ENCODE measurements around the gene SFXN3.

The SFXN3 gene

GRCh38 chr10:101015582-101015973 is 15.5 kb upstream of the SFXN3 start:
- in situ Hi-C loops (cut with MboI; ENCODE audit: low sequenced_read_pairs): no loop called here
- Histone ChIP-seq H3K9me3 (no peaks in the 10 kb centered on the region), H3K36me3 (replicated peaks) (no peaks in the 10 kb centered on the region), H3K4me1 (no peaks in the 10 kb centered on the region; the same call in 1 of the 2 replicates), H3K27me3 (ENCODE audit: low read depth) (no peaks in the 10 kb centered on the region), H3K4me3 (no peak overlapping the region)
- DNase-seq (ENCODE audit: low spot score in 2 of 2): no peak

DNA sequence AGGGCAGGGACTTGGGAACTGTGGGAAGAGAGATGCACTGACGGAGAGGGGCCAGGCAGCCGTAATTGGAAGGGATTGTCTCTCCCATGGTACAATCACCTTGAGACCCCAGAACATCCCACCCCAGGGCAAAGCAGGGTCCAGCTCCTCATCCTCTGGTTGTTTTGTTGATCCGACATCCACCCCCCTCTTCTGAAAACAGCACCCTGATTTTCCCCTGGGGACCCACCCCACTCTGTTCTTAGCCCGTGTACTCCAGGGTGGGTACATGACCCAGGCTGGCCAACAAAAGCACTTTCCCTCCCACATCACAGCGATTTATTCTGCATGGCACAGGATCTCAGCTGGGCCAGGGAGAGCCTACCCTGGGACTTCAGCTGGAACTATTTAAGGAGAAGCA is 14.2 kb upstream of the SFXN3 start:
- H3K36me3 ChIP-seq (replicated peaks): no peaks in the 10 kb centered on the region
- no peaks in the 10 kb centered on the region for H3K27me3 ChIP-seq (ENCODE audit: low read depth)
- H3K4me3 ChIP-seq: no peak overlapping the region
- H3K9me3 ChIP-seq: no peaks in the 10 kb centered on the region
- DNase-seq (ENCODE audit: low spot score in 2 of 2): no peak
- in situ Hi-C loops (cut with MboI; ENCODE audit: low sequenced_read_pairs): no loop called here
- H3K4me1 ChIP-seq: no peaks in the 10 kb centered on the region; the same call in 1 of the 2 replicates

GRCh38 chr10:101018118-101018599 is 12.9 kb upstream of the SFXN3 start:
- Histone ChIP-seq H3K27me3 (ENCODE audit: low read depth) (no peaks in the 10 kb centered on the region), H3K4me1 (no peaks in the 10 kb centered on the region; the same call in 1 of the 2 replicates), H3K9me3 (no peaks in the 10 kb centered on the region), H3K4me3 (no peak overlapping the region), H3K36me3 (replicated peaks) (no peaks in the 10 kb centered on the region)
- in situ Hi-C loops (cut with MboI; ENCODE audit: low sequenced_read_pairs): no loop called here
- no peak for DNase-seq (ENCODE audit: low spot score in 2 of 2)

- Histone ChIP-seq H3K9me3 (no peaks in the 10 kb centered on the region), H3K4me1 (no peaks in the 10 kb centered on the region; the same call in 1 of the 2 replicates), H3K27me3 (ENCODE audit: low read depth) (no peaks in the 10 kb centered on the region), H3K36me3 (replicated peaks) (no peaks in the 10 kb centered on the region), H3K4me3 (peak overlapping the region; percentile 1; the same call in 1 of the 2 replicates)
- DNase-seq (ENCODE audit: low spot score in 2 of 2): peak; percentile 69 to 95
- in situ Hi-C loops (cut with MboI; ENCODE audit: low sequenced_read_pairs): no loop called here
Measured at GRCh38 chr10:101018600-101019439, 12.2 kb upstream of the SFXN3 start.

- H3K27me3 ChIP-seq (ENCODE audit: low read depth): no peaks in the 10 kb centered on the region
- no peaks in the 10 kb centered on the region for H3K9me3 ChIP-seq
- no peak for DNase-seq (ENCODE audit: low spot score in 2 of 2)
- no peaks in the 10 kb centered on the region for H3K36me3 ChIP-seq (replicated peaks)
- in situ Hi-C loops (cut with MboI; ENCODE audit: low sequenced_read_pairs): no loop called here
- H3K4me1 ChIP-seq: no peaks in the 10 kb centered on the region; the same call in 1 of the 2 replicates
- no peak overlapping the region for H3K4me3 ChIP-seq
Measured at GRCh38 chr10:101019440-101019703, 11.7 kb upstream of the SFXN3 start.

- in situ Hi-C loops (cut with MboI; ENCODE audit: low sequenced_read_pairs): no loop called here
- Histone ChIP-seq H3K9me3 (no peaks in the 10 kb centered on the region), H3K27me3 (ENCODE audit: low read depth) (no peaks in the 10 kb centered on the region), H3K36me3 (replicated peaks) (no peaks in the 10 kb centered on the region), H3K4me1 (no peaks in the 10 kb centered on the region; the same call in 1 of the 2 replicates), H3K4me3 (no peak overlapping the region)
- DNase-seq (ENCODE audit: low spot score in 2 of 2): no peak
Measured at GRCh38 chr10:101020427-101021075, 10.5 kb upstream of the SFXN3 start.

DNA sequence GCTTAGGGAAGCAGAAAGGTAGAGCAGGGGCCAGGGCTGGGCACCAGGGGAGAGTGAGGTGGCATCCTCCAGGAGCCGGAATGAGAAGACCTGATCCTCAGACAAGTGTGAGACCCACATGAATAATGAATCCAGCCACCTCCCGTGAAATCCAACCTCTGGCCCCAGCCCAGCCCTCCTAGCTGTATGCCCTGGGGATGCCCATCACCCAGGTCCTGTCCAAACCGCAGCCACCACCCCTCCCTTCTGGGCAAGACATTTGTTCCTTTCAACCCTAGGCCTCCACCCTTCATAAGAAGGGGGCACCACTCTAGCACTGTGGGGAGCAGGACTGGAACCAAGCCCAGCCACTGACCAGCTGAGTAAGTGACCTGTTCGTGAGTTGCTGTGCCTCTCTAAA is 9.8 kb upstream of the SFXN3 start:
- in situ Hi-C loops (cut with MboI; ENCODE audit: low sequenced_read_pairs): no loop called here
- H3K4me3 ChIP-seq: no peak overlapping the region

DNA sequence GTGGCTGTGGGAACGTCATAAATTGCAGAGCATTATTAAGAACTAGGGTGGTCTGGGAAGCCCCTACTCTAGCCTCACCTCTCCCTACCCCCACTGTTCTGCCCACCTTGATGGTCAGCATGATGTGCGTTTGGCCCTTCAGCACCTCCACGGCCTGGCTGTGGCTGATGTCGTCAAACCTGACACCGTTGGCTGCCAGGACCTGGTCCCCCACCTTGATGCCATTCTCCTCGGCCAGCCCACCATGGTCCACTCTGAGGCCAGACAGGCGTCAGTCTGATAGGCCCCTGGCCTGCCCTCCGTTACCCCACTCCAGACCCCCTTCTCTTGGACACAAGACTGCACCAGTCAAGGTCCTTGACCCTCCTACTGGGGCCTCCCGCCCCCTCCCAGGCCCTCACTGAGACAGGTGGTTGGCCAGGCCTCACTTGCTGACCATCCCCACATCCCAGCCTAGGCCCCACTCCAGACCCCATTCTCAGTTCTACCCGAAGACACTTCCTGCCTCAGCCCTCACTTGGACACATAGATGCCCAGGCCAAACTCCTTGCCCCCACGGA is 9.3 kb upstream of the SFXN3 start:
- no peak overlapping the region for H3K4me3 ChIP-seq
- H3K9me3 ChIP-seq: no peaks in the 10 kb centered on the region
- H3K27me3 ChIP-seq (ENCODE audit: low read depth): no peaks in the 10 kb centered on the region
- H3K4me1 ChIP-seq: no peaks in the 10 kb centered on the region; the same call in 1 of the 2 replicates
- DNase-seq (ENCODE audit: low spot score in 2 of 2): no peak
- in situ Hi-C loops (cut with MboI; ENCODE audit: low sequenced_read_pairs): no loop called here
- H3K36me3 ChIP-seq (replicated peaks): no peaks in the 10 kb centered on the region

More for the DNA sequence above, 9.8 kb upstream of the SFXN3 start:
- H3K4me1 ChIP-seq: no peaks in the 10 kb centered on the region; the same call in 1 of the 2 replicates
- H3K36me3 ChIP-seq (replicated peaks): no peaks in the 10 kb centered on the region
- no peaks in the 10 kb centered on the region for H3K27me3 ChIP-seq (ENCODE audit: low read depth)
- H3K9me3 ChIP-seq: no peaks in the 10 kb centered on the region
- DNase-seq (ENCODE audit: low spot score in 2 of 2): no peak

- no peak for DNase-seq (ENCODE audit: low spot score in 2 of 2)
- in situ Hi-C loops (cut with MboI; ENCODE audit: low sequenced_read_pairs): no loop called here
- Histone ChIP-seq H3K36me3 (replicated peaks) (no peaks in the 10 kb centered on the region), H3K4me1 (no peaks in the 10 kb centered on the region; the same call in 1 of the 2 replicates), H3K27me3 (ENCODE audit: low read depth) (no peaks in the 10 kb centered on the region), H3K4me3 (no peak overlapping the region), H3K9me3 (no peaks in the 10 kb centered on the region)
Measured at GRCh38 chr10:101022967-101023705, 7.9 kb upstream of the SFXN3 start.

GRCh38 chr10:101027106-101027720 is 3.8 kb upstream of the SFXN3 start:
- H3K4me3 ChIP-seq: no peak overlapping the region
- no peak for DNase-seq (ENCODE audit: low spot score in 2 of 2)
- peaks cover 4% of the 10 kb centered on the region for H3K4me1 ChIP-seq
- in situ Hi-C loops (cut with MboI; ENCODE audit: low sequenced_read_pairs): no loop called here
- no peaks in the 10 kb centered on the region for H3K27me3 ChIP-seq (ENCODE audit: low read depth)
- no peaks in the 10 kb centered on the region for H3K9me3 ChIP-seq
- no peaks in the 10 kb centered on the region for H3K36me3 ChIP-seq (replicated peaks)

- H3K4me1 ChIP-seq: peaks cover 12% of the 10 kb centered on the region
- H3K36me3 ChIP-seq (replicated peaks): no peaks in the 10 kb centered on the region
- in situ Hi-C loops (cut with MboI; ENCODE audit: low sequenced_read_pairs): no loop called here
- no peaks in the 10 kb centered on the region for H3K9me3 ChIP-seq
- DNase-seq (ENCODE audit: low spot score in 2 of 2): no peak
- no peaks in the 10 kb centered on the region for H3K27me3 ChIP-seq (ENCODE audit: low read depth)
- no peak overlapping the region for H3K4me3 ChIP-seq
Measured at GRCh38 chr10:101028446-101029337, 2.3 kb upstream of the SFXN3 start.

DNA sequence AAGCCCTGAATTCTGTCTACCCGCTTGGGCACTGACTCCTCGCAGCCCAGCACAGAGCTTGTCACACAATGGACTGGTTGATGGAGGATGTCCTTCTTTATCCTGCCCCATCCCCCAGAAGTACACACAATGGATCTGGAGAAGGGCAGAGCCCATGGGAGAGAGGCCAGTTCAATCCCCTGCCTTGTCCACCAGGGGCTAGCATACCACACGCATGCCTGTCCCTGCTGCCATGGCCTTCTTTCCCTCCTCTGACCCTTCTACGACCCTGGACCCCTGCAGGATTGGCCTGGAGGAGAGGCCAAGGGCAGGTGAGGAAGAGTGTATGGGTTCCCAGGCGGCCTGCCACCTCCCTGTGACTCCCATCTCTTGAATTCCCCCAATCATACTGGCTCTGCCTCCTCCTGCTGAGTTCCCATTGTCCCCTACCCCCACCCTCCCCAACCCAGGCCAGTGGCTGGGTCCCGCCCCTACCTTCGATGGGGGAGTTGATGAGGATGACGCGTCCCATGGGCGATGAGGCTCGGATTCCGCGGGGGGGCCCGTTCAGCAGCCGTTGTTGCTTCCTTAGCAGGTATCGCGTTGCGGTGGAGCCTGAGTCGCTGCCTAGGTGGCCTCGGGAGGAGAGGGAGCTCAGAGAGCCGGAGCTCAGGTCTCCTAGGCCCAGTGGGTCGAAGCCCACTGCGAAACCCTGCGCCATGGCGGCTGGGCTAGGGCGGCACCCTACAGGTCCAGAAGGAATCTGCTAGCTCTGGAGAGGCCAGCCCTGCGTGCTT is 1.3 kb upstream of the SFXN3 start:
- peaks cover 12% of the 10 kb centered on the region for H3K4me1 ChIP-seq
- DNase-seq (ENCODE audit: low spot score in 2 of 2): no peak
- in situ Hi-C loops (cut with MboI; ENCODE audit: low sequenced_read_pairs): no loop called here
- H3K36me3 ChIP-seq (replicated peaks): no peaks in the 10 kb centered on the region
- H3K27me3 ChIP-seq (ENCODE audit: low read depth): no peaks in the 10 kb centered on the region
- no peaks in the 10 kb centered on the region for H3K9me3 ChIP-seq
- H3K4me3 ChIP-seq: no peak overlapping the region
